T-helper 2 cell treated with Interferon-gamma antibody and Interleukin-4, amounts not matched to agents 100 ng/mL and 5 ng/mL, for 36 hours (primary cell): Measurements from ENCODE around the gene C1orf198. TPM values are rescaled to one million over a fixed set of nuclear protein-coding genes. Genes with fewer than 3 reads are reported as not detected.
"Not testable (repeated sequence)": the region's sequence is repeated elsewhere in the genome, so short reads cannot be mapped to it uniquely, and the experiment has no call there.

Source experiments
- intact Hi-C: fragments of 100-400 bp; cut with micrococcal nuclease; formaldehyde crosslinking; loops from one replicate; pipeline ENCODE4 v1.15.1; 2023
- total RNA-seq: library from RNA; stranded (reverse); gene quantifications from 2 replicates; pipeline ENCODE4 v1.2.3, GENCODE V29; 2022

The C1orf198 gene
- total RNA-seq, 1 donor from 2014 or later, result 2.4 TPM

- intact Hi-C loops, result no loop called here
Observed at GRCh38 chr1:230861489-230861888, 6.8 kb downstream of the C1orf198 start.

- intact Hi-C loops, result no loop called here
Observed at GRCh38 chr1:230860617-230861384, 7.5 kb downstream of the C1orf198 start.

GRCh38 chr1:230858918-230859729, 9.2 kb downstream of the C1orf198 start:
- intact Hi-C loops, result no loop called here

- intact Hi-C loops, result no loop called here
Observed at GRCh38 chr1:230858236-230858820, 10.0 kb downstream of the C1orf198 start.

- intact Hi-C loops, result no loop called here
Observed at GRCh38 chr1:230857822-230858221, 10.5 kb downstream of the C1orf198 start.

- intact Hi-C loops, result no loop called here
Observed at GRCh38 chr1:230857077-230857476, 11.2 kb downstream of the C1orf198 start.

- intact Hi-C loops, result no loop called here
Observed at GRCh38 chr1:230855886-230856285, 12.4 kb downstream of the C1orf198 start.

GRCh38 chr1:230854423-230854822, 13.9 kb downstream of the C1orf198 start:
- intact Hi-C loops, result no loop called here

- intact Hi-C loops, result no loop called here
Observed at GRCh38 chr1:230853731-230854130, 14.6 kb downstream of the C1orf198 start.

GRCh38 chr1:230852959-230853358, 15.4 kb downstream of the C1orf198 start:
- intact Hi-C loops, result no loop called here

GRCh38 chr1:230851291-230851691, 17.0 kb downstream of the C1orf198 start:
- intact Hi-C loops, result no loop called here

GRCh38 chr1:230850547-230850946, 17.8 kb downstream of the C1orf198 start:
- intact Hi-C loops, result no loop called here

- intact Hi-C loops, result no loop called here
Observed at GRCh38 chr1:230849451-230850224, 18.7 kb downstream of the C1orf198 start.

- intact Hi-C loops, result no loop called here
Observed at GRCh38 chr1:230848235-230848634, 20.1 kb downstream of the C1orf198 start.

GRCh38 chr1:230845184-230845583, 23.1 kb downstream of the C1orf198 start:
- intact Hi-C loops, result not testable (repeated sequence)

- intact Hi-C loops, result no loop called here
Observed at GRCh38 chr1:230844561-230844960, 23.8 kb downstream of the C1orf198 start.

- intact Hi-C loops, result no loop called here
Observed at GRCh38 chr1:230843503-230844309, 24.6 kb downstream of the C1orf198 start.

- intact Hi-C loops, result no loop called here
Observed at GRCh38 chr1:230842801-230843200, 25.5 kb downstream of the C1orf198 start.

- intact Hi-C loops, result no loop called here
Observed at GRCh38 chr1:230839173-230839572, 29.1 kb downstream of the C1orf198 start.

- intact Hi-C loops, result no loop called here
Observed at GRCh38 chr1:230836793-230837192, 31.5 kb downstream of the C1orf198 start.

- intact Hi-C loops, result no loop called here
Observed at GRCh38 chr1:230836347-230836746, 32.0 kb downstream of the C1orf198 start.
